HG03280 (cell line): Measurements from ENCODE around the gene NPL.

ENCODE experiments used
- ATAC-seq: cut with Tn5 transposase; IDR thresholded peaks from one replicate; pipeline ENCODE4 v1.9.1; 2021; ENCODE audit warnings: mild to moderate bottlenecking, moderate library complexity; ENCODE audit not compliant: unreplicated experiment

The NPL gene

DNA sequence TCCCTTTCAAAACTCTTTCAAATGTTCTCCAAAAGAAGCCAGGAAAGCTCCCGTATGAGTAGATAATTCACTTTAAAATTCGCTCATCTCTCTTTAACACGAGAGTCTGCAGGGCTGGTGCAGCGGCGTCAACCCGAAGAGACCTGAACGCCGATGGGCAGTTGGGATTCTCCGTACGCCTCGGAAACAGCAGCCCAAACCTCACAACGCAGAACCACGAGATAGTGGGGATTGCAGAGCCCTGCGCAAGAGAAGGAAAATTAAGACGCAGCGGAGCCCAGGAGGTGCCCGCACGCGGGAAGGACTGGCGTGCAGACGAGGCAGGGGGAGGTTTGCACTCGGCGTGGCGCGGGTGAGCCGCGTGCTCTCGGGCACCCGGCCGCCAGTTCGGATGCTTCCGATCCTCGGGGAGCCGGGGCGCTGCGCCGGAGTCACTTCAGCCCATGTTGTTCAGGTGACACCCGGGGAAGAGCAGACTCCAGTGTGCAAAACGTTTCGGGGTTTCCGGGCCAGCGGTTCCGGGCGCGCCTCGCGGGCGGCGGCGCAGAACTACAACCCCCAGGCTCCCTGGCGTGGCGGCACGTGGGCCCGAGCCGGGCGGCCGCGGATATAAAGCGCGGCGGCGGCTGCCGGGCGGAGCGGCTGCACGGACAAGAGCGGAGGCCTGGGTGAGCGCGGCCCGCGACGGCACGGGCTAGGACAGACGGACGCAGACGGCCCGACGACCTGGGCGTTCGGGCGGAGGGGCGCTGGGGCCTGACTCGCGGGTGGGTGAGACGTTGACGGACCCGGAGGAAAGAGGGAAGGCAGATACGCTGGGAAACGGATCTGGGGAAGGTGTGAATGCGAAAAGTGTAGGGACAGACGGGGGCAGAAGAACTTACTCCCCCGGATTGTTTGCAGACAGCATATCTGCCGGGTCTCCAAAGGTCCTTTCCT is at the start of gene NPL:
Gene NPL (plus strand): TSS at position 636 of the 939 bp plus-strand sequence. CDS start 4,599 bp downstream, outside the sequence.
- ATAC-seq: peak; percentile 95

GRCh38 chr1:182740120-182740519 is 49.5 kb upstream of the NPL start:
- ATAC-seq: no peak

DNA sequence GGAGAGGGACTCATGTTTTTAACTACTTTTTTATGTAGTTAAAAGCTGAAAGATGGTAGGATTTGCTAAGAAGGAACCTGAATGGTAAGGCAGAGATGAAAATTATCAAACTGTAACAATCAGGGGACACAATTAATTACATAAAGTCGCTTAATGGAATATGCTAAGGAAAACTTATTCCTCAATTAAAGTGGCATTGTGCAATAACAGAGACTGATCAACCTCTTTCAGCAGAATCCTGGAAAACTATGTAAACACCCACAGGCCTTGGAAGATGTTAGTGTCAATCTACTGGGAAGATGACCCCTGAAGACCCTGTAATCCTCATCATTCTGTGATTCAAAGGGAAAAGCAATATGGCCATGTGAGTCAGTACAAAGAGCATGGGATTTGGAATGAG is 46.8 kb upstream of the NPL start:
- no peak for ATAC-seq

DNA sequence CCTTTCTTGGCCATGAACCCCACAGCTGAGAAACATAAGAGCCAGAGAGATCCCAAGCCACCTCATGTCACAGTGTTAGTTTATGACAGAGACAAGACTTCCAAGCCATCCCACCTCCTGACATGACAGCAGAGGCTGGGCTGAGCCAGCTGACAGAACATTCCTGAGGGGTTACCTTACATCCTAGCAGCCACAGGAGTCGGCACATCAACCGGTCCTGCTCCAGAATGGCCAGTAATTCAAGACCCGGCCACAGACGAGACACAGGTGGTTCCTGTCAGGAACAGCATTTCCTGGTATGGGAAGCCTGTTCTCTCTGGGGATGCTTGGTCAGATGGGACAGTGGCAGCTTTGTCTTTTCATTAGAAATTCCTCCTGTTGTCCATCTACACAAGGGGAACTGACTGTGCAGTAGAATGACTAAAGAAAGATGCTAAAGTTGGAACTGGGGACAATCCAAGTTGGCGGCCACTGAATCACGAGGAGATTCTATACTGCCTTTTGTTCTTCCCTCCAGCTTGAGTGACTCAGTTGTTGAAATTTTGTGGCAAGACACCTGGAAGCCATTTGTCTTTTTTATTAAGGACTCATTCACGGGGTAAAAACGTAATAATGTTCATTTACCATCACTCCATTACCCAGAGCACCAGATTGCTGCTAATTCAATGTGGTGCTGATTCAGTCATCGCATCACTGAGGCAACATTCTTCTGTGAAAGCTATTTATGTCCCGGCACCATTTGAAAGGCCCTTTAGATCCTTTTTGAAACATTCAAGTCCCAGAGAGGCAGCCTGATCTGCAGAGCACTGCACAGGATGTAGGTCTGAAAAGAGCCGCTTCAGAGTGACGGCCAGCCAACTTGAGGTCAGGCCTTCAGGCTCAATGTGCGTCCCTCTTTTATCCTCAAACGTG is 37.2 kb upstream of the NPL start:
- no peak for ATAC-seq

- ATAC-seq: no peak
Measured at GRCh38 chr1:182754087-182754486, 35.5 kb upstream of the NPL start.

DNA sequence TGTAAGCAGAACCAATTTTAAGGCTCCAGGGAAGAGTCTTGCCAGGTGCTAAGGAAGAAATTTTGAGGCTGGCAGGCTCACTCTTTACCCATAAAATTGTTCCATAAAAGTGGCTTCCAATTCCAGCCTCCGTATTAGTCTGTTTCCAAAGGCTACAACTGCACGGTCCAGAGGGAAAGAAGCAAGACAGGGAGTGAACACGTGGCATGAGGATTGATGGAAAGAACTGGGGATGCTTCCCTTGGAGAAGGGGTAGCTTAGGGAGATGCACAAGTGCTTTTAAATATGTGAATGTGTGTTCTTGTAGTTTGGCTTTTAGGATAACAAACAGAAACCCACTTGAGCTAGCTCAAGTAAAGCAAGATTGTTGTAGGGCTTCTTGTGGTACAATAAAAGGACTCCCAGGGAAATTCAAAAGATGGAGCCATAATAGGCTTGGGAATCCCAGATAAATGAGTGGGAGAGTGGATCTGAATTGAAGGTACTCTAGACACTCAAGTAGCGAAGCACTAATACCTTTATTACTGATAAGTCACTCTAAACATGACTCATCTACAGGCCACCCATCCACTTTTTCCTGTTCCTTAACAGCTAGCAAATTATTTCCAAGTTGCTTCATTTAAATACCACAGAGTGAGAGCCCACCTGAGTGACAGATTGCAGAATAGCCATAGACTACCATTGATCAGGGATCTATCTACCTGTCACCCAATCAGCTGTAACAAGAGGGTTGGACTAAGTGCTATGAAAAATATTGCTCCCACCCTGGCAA is 34.8 kb upstream of the NPL start:
- no peak for ATAC-seq

GRCh38 chr1:182755632-182756031 is 33.9 kb upstream of the NPL start:
- no peak for ATAC-seq

GRCh38 chr1:182756423-182756822 is 33.1 kb upstream of the NPL start:
- no peak for ATAC-seq

- no peak for ATAC-seq
Measured at GRCh38 chr1:182761396-182762395, 27.9 kb upstream of the NPL start.

- ATAC-seq: no peak
Measured at GRCh38 chr1:182762536-182762935, 27.0 kb upstream of the NPL start.

DNA sequence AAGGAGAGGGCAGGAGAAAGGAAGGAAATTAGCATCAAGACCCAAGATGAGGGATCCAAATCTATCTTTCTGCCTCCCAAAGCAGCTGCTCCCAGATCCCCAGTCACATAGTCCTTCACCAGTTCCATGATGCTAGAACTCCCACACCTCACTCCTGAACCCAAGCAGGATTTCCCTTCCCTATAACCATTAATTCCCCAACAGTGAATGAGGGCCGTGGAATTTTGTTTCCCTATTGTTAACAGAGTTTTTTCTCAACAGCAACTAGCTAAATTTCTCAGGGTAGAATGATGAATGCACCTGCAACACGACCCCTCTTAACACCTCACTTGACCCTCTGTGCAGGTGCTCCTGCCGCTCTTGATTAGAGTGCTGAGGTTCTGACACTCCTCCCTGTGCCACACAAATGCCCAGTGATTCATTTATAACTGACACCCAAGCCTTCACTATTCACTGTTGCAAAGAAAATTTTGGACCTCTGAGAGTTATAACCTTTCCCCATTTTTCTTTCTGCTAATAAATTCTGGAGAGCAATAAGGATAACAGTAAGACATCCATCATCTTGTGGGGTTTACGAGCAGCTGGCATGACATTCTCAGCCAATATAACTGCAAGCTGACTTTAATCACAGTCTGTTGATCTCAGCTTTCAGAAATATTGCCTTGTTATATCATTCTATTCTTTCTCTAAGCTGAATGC is 25.4 kb upstream of the NPL start:
- no peak for ATAC-seq

DNA sequence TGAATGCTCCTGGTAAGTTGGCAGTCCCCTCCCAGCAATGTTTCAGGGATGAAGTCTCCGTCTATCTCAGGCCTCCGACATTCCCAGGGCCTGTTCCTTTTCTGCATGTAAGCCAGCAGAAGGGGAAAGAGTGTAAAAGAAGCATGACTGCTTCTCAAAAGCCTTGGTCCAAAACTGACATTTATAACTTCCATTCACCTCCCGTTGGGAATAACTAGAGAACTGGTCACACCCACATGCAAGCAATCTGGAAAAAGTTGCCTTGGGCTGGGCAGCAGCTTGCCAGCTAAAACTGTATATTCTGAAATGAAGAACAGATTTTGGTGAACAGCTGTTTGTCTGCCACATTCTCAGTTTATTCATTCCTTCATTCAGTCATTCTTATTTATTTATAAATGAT is 24.2 kb upstream of the NPL start:
- ATAC-seq: no peak

GRCh38 chr1:182766050-182766449 is 23.5 kb upstream of the NPL start:
- ATAC-seq: no peak

DNA sequence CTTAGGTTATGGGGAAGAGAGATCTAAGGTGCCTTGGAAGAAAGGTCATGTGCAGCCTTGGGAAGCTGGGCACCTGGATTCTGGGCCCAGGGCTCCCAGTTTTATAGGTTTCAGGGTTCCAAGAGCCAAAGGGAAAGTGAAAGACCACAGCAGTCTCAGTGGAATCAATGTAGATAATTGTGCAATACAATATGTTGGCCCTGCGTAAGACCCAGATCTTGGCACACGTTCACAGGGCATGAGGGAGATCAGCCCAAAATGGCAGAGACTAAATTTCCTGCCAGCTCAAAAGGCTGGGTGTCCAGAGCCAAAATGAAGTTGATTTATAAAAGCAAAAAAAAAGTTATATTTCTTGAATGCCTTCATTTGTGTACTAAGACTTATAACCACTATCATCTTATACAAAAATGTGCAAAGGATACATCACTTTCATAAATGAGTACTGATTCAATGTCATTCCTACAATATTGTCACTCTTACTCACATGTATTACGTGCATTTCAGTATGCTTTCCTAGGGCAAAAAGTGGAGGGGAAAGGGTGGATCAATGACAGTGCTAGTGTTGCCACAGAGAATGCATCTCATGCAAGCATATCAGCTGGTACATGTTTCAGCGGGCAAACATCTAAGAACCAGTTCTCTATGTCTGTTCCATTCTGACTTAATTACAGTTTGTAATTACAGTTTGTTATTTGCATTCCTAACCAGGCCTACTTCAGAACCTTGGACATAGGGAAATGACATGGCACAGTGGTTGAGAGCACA is 22.5 kb upstream of the NPL start:
- no peak for ATAC-seq

GRCh38 chr1:182768963-182769362 is 20.6 kb upstream of the NPL start:
- no peak for ATAC-seq

- ATAC-seq: no peak
Measured at GRCh38 chr1:182770232-182770631, 19.3 kb upstream of the NPL start.

- no peak for ATAC-seq
Measured at GRCh38 chr1:182771187-182771984, 18.2 kb upstream of the NPL start.

DNA sequence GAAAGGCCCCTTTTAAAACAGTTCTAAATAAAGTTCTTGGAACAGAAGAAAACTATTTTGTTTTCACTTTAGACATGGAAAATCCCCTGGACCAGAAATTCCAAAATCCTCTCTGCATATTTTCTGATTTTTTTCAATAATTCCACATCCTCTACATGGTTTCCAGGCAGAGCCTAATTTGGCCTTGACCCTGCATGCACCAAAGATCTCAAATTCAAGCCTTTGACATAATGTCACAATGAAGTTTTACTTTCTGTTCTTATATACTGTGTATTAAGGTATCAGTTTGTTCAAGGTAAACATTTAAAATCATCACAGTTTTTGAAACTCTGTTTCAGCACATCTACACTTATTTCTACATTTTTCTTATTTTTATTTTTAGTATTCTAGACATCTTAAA is 12.2 kb upstream of the NPL start:
- no peak for ATAC-seq
